GM18508 (cell line): Measurements from ENCODE around the gene NPIPB2.
"Not testable (repeated sequence)": the region's sequence is repeated elsewhere in the genome, so short reads cannot be mapped to it uniquely, and the experiment has no call there.

ENCODE experiments used
- ATAC-seq: cut with Tn5 transposase; IDR thresholded peaks from one replicate; pipeline ENCODE4 v1.9.1; 2021; ENCODE audit warnings: moderate number of reproducible peaks; ENCODE audit not compliant: insufficient read depth, unreplicated experiment

The NPIPB2 gene

GRCh38 chr16:11941945-11942344 is at the start of gene NPIPB2:
Gene NPIPB2, minus strand, starts transcription at chr16:11942045. Its CDS starts 0 bp downstream, at chr16:11942045.
- ATAC-seq: not testable (repeated sequence)

GRCh38 chr16:11990702-11991390 is 49.0 kb upstream of the NPIPB2 start:
- peak; percentile 51 for ATAC-seq

DNA sequence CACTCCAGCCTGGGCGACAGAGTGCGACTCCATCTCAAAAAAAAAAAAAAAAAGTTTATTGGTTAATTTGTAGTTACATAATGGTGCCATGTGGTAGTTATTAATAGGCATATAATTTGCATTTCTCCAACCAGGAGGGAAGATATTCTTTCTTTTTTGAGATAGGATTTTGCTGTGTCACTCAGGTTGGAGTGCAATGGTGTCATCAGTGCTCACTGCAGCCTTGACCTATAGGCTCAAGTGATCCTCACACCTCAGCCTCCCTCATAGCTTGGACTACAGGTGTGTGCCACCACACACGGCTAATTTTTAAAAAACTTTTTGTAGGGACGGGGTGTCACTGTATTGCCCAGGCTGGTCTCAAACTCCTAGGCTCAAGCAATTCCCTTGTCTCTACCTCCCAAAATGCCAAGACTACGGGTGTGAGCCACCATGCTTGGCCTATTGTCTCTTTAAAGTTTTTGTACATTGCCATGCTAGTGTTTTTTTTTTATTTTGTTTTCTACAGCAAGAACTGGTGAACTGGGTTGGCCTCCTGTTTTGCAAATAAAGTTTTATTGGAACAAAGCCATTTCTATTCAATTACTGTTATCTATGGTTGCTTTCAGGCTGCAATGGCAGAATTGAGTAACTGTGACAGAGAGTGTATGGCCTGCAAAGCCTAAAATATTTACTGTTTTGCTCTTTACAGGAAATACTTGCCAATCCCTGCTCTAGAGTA is 46.6 kb upstream of the NPIPB2 start:
- ATAC-seq: no peak

DNA sequence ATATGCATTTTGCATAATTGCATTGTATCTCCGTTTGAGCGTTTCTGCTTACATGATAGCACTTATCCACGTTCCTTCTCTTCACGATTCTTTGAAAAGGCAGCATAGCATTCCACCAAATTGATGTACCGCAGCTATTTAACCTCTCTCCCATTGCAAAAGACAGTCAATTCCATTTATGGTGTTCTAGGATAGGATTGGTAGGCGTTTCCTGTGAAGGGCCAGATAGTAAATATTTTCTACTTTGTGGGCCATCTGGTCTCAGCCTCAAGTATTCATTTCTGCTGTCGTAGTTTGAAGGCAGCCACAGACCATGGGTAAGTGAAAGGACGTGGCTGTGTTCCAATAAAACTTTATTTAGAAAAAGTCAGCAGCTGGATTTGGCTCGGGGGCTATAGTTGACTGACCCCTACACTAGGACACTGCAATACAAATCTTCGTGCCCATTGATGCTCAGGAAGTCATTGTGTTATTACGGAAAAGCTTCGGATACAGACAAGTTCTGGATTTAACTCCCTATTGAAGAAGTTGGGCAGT is 44.7 kb upstream of the NPIPB2 start:
- no peak for ATAC-seq

- ATAC-seq: no peak
Measured at GRCh38 chr16:11985250-11985649, 43.4 kb upstream of the NPIPB2 start.

DNA sequence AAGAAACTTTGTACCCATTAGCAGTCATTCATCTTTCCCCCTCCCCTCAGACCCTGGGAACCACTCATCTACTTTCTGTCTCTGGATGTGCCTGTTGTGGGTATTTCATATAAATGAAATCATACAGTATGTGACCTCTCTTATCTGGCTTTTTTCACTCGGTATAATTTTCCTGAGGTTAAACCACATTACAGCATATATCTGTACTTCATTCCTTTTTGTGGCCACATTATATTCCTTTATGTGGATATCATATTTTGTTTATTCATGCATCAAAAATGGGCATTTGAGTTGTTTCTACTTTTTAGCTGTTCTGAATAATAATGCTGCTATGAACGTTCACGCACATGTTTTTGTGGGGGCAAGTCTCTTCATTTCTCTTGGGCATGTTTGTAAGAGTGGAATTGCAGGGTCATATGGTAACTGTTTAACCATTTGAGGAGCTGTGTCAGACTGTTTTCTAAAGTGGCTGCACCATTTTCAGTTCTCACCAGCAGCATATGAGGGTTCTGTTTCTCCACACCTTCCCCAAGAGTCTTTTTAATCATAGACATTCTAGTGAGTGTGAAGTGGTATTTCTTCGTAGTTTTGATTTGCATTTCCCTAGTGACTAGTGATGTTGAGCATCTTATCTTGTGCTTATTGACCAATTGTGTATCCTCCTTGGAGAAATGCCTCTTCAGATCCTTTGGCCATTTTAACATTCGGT is 38.4 kb upstream of the NPIPB2 start:
- no peak for ATAC-seq

- ATAC-seq: no peak
Measured at GRCh38 chr16:11979013-11979672, 37.3 kb upstream of the NPIPB2 start.

- ATAC-seq: no peak
Measured at GRCh38 chr16:11978080-11978479, 36.2 kb upstream of the NPIPB2 start.

DNA sequence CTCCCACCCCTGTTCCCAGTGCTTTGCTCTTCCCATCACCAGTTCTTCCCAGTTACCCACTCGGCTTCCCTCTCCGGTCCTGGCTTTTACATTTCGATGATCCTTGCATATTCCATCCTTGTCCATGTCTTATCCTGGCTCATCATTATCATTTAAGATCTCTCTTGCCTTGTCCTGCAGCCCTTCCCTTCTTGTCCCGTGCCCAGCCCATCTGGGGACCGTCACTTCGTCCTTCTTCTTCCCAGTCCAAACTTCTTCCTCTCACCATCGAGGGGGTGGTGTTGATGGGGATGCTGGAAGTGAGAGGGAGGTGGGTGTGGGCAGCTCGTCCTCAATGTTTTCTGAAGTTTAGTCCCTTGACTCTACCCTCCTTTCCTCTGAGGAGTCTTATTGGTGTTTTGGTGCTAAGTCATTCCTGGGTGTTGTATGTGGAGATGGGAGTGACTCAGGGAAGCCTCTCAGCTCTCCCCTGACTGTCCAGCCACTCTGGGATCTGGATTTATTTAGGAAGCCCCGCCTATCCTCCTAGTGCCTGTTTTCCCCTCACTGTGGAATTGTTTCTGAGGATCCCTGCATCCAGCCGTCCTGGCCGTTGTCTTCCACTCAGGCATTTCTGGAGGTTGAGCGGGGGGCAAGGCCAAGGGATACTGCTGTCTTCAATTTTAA is 35.7 kb upstream of the NPIPB2 start:
- ATAC-seq: no peak

GRCh38 chr16:11976850-11977375 is 35.1 kb upstream of the NPIPB2 start:
- ATAC-seq: no peak

DNA sequence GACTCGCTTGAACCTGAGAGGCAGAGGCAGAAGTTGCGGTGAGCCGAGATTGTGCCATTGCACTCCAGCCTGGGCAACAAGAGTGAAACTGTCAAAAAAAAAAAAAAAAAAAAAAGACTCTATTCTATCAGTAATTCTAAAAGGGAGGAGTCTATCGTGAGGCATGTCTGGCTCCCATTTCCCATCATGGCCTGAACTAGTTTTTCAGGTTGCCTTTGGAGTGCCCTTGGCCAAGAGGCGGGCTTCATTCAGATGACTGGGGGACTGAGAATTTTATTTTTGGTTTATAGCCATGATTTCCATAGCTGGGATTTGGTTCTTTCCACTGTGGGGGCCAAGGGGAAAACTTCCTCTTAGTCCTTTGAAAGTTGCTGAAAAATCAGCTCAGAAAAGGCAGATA is 31.2 kb upstream of the NPIPB2 start:
- no peak for ATAC-seq

DNA sequence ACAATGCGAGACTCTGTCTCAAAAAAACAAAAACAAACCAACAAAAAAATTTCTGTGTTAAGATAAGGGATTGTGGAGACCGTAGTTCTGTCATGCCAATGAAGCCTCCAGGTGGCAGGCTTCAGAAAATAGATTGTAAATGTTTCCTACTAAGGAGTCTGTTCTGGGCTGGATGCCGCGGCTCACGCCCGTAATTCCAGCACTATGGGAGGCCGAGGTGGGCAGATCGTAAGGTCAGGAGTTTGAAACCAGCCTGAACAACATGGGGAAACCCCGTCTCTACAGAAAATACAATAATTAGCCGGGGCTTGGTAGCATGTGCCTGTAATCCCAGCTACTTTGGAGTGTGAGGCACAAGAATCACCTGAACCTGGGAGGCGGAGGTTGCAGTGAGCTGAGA is 30.3 kb upstream of the NPIPB2 start:
- ATAC-seq: no peak

DNA sequence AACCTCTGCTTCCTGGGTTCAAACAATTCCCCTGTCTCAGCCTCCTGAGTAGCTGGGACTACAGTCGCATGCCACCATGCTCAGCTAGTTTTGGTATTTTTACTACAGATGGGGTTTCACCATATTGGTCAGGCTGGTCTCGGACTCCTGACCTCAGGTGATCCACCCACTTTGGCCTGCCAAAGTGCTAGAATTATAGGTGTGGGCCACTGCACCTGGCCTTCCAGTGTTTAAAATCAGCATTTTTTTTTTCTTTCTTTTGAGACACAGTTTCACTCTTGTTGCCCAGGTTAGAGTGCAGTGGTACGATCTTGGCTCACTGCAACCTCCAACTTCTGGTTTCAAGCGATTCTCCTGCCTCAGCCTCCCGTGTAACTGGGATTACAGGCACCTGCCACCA is 28.4 kb upstream of the NPIPB2 start:
- ATAC-seq: not testable (repeated sequence)

GRCh38 chr16:11968577-11968976 is 26.7 kb upstream of the NPIPB2 start:
- no peak for ATAC-seq

DNA sequence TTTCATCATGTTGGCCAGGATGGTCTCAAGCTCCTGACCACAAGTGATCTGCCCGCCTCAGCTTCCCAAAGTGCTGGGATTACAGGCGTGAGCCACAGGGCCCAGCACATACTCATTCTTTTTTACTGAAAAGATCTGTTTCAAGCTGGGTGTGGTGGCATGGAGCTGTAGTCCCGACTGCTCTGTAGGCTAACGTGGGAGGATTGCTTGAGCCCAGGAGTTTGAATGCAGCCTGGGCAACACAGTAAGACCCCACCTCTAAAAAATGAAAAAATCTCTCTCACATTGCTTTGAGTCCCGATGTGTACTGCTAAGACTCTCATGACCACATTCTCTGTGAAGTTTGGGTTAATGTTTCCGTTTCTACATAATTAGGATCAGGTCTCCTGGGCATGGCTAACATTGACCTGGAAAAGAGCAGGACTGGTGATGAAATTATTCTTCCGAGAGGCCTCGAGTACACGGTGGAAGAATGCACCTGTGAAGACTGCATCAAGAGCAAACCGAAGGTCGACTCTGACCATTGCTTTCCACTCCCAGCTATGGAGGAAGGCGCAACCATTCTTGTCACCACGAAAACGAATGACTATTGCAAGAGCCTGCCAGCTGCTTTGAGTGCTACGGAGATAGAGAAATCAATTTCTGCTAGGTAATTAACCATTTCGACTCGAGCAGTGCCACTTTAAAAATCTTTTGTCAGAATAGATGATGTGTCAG is 25.5 kb upstream of the NPIPB2 start:
- ATAC-seq: no peak

DNA sequence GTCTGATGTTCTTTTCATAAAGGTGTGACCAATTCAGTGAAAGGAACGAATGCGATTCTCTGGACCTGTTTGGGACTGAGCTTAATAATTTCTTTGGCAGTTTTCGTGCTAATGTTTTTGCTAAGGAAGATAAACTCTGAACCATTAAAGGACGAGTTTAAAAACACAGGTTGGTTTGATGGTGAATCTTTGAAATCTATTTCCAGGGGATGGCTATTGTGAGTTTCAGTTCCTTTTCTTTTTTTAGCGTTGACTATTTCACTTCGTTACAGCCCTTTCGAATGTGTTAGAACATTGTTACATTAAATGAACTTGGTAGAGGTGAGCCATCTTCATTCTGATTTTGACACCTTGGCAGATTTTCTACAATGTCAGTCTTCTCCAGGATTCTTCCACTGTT is 24.3 kb upstream of the NPIPB2 start:
- ATAC-seq: no peak

- ATAC-seq: peak; percentile 45
Measured at GRCh38 chr16:11964761-11965551, 23.1 kb upstream of the NPIPB2 start, which contains the start of gene TNFRSF17. Gene TNFRSF17, plus strand, starts transcription at chr16:11965210. Its CDS starts 115 bp downstream, at chr16:11965325.

GRCh38 chr16:11963706-11964105 is 21.9 kb upstream of the NPIPB2 start:
- no peak for ATAC-seq
